ENCODE data around the gene CHL1.

CHL1 gene

DNA sequence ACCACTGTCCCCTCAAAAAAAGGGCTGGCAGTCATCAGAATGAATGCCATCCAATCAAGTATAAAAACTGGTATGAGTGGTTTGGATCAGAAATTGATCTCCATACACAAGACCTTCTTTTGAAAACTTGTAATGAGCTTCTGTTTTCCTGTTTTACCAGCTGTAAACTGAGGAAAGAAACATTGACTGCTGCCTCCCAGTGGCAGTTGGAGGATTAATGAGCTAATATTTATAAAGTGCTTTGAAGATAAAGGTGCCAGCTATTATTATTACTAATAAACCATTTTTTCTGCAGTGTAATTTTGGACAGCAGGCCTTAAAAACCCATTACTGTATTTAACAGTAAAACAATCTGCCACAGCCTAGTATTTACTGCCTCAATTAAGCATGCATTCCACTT, 11.4 kb downstream of the CHL1 start:
- no peak for DNase-seq
- intact Hi-C loops (cut with DNase I): no loop called here

DNA sequence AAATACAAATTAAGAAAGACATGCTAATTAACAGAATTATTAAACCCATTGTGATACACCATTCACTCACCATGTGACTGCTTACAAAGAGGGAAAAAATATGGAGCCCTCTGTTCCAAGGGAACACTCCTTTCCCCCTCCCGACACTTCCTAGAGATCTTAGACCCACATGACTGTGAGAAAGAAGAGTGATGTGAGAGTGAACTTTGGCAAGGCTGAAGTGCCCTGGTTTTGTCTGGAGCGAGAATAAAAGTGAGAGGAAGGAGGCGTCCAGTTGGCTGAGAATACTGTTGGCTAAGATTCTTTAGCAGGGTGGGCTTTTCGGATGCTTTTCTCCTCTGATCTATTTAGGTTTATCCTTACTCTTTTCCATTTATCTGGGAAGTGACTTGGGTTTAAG, 14.1 kb downstream of the CHL1 start:
- intact Hi-C loops (cut with DNase I): no loop called here
- DNase-seq: peak in 6 of 42 donors; percentile 5 to 50 (median 28)

DNA sequence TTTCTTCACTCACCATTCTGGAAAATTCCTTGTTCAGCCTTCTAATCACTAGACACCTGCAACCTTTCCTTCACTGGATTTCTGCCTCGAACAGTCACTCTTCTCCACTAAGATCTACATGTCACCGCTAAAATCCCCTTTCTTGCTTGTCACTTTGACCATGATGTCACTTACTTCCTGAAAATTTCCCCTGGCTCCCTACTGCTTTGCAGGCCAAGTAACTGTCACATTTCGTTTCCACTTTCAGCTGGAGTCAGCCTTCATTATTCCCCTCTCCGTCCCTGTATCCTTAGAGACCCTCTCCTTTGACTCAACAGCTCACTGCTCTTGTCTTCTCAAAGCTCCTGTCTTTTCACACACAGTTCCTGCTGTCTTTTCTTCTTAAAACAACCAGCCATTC, 15.9 kb downstream of the CHL1 start:
- DNase-seq: peak in 1 of 42 donors; percentile 17
- intact Hi-C loops (cut with DNase I): no loop called here

DNA sequence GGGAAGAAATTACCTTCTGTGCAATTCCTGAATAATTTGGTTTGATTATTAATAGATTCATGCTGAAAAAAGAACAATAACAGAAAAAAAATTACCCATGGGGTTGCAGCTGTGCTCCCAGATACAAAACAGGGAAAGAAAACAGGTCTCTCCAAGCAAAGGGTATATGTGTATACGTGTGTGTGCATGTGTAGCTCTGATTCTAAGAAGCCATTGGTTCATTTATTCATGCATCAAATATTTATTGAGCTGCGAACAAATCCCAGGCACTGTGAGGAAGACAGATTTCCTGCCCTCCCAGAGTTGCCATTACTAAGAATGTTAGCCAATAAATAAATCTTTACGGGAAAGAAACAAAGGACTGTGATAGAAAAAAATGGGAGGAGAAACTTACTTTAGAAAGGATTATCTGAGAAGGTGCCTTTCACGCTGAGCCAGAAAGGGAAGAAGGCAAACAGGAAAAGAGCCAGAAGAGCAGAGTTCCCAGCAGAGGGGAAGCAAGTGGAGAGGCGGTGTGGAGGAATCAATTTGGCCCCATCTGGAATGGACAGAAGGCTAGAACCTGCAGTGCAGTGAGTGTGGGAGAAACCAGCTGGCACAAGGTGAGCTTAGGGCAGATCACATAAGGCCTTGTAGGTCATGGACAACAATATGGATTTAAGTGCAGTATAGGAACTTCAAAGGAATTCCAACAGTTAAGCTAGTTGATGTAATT, 20.7 kb downstream of the CHL1 start:
- no peak for DNase-seq
- intact Hi-C loops (cut with DNase I): no loop called here

DNA sequence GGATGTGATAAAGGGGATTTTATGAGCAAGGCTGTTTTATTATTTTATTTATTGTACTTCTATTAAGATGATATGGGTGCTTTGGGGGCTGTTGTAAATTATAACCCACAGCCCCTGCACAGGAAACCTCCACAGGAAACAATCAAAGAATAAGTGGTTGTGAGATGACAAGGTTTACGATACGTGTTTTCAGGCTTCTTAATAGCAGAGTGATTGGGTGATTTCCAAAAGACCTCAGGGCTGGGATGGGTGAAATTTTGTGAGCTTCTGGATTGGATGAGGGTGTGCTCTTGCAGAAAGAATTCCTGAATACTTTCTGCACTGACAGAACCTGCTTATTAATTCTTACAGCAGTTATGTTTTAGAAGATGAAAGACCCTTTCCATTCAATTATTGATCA, 21.4 kb downstream of the CHL1 start:
- intact Hi-C loops (cut with DNase I): no loop called here
- DNase-seq: no peak

DNA sequence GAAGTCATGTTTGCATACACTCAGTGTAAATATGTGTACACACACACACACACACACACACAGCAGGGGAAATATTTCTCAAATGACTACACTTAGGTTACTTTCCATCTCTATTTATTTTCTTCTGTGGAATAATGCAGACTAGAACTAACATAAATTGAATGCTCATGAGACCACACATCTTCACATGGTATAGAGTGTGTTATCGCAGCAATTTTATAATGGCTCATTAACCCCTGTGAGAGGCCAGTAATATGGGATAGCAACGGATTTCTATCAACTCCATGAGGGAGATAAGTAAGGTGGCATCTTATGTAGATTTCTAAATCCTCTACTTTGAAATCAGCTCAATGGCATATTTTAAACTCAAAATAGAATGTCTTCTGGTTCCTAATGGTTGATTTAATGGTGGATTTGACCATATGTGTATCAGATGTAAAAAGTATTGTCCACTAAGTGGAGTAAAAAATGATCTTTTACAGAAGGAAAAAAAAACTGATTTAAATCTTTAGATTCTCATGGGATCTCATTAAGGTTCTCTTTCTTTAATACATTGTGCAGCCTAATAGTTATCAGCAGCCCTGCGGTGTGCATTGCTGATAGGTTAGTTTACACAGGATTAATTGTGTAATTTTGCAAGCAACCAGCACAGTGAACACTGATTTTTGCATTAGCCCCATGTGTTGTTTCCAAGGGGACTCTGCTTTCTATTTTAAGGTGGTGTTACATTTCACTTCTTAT, 32.0 kb downstream of the CHL1 start:
- no peak for DNase-seq
- intact Hi-C loops (cut with DNase I): no loop called here

DNA sequence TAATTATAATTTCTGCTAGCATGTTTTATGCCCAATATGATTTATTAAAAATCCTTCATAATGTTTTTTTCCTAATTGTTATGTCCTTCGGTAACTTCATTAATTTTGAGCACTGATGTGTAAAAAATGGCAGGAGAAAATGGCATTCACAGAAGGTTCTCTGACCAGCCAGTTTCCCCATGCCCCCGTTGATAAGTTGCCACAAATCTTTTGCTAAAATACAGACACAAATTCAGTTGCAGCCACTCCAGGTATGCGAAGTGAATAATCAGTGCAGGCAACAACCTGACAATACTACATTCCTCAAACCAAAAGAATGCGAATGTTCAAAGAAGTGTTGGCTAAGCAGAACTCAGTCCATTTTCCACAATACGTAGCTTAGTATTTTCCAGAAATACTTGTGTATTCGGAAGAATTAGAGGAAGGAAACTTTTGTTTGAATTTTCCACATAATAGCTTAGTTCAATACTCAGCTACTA, 32.7 kb downstream of the CHL1 start:
- intact Hi-C loops (cut with DNase I): no loop called here
- no peak for DNase-seq

DNA sequence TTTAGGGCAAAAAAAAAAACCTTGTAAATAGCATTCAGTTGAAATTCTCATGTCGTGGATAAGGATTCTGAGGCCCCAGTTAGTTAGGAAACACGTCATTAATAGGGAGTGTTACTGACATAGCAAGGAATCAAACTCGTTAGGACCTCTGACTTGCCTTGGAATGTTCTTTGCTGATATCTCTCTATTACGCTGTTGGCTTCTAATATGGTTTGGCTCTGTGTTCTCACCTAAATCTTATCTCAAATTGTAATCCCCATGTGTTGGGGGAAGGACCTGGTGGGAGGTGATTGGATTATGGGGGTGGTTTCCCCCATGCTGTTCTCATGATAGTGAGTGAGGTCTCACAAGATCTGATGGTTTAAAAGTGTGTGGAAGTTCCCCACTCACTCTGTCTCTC, 40.3 kb downstream of the CHL1 start:
- no peak for DNase-seq
- intact Hi-C loops (cut with DNase I): no loop called here

DNA sequence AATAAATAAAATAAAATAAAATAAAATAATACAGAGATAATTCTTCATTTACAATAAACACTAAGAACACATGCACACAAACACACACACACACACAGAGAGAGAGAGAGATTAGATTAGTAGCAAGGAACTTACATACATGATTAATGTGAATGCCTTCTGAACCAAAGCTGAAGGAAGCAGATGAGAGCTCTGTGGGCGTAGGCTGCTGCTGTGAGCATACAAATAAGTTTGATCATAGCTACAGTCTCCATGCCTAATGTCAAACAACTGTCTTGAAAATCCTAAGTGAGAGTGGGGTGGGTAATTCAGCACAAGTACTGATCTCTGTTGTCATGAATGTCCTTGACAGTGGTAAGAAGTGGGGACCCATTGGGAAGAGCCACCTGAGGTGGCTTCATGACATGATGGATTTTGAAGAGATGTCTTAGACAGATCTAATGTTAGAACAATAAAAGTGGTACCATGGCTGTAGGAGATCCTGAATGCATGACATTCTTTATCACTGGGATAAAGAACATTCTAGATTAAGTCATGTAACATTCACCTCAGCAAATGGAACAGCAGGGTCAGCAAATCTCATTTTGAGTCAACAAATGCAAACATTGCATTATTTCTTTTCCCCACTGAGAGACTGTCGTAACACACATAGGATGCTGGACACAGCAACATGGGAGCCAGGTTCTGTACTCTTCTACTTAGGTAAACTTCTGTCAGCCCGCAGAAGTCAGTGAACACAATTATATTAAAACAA, 46.2 kb downstream of the CHL1 start:
- intact Hi-C loops (cut with DNase I): no loop called here

DNA sequence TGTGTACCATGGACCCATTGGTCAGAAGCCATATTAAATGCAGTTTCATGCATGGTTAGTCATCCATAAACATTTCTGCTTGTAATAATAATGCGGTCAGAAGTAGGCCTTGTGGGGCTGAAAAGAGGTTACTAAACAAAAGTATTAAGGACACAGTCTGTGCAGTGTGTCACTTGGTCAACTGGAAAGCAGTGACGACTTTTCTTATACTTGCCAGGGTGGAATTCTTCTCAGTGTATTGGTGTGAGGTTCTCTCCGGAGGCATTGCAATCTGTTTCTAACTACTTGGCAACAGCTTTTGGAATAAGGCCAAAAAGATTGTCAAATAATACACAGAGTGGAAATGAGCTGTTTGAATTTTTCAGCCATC, 46.8 kb downstream of the CHL1 start:
- no peak for DNase-seq
- intact Hi-C loops (cut with DNase I): no loop called here

More for the DNA sequence above, 46.2 kb downstream of the CHL1 start:
- DNase-seq: peak in 7 of 42 donors; percentile 10 to 49 (median 25)

DNA sequence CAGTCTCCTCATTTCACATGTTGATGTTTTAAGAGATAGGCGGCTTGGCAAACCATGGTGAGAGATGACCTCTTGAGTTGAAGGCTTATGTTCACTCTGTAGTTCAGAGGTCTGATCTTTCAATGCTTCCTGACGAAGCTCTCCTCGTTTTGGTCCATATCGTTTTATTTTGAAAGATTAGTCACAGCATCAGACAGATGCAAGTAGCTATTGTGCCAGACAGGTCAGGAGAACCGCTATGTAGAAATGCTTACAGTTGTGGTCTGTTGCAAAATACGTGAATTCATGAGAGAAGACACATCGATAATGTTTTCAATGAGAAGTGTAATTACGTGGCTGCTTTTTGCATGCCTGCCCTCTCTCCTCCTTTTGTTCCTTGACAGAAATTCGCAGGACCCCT, 47.5 kb downstream of the CHL1 start:
- intact Hi-C loops (cut with DNase I): no loop called here
- no peak for DNase-seq

DNA sequence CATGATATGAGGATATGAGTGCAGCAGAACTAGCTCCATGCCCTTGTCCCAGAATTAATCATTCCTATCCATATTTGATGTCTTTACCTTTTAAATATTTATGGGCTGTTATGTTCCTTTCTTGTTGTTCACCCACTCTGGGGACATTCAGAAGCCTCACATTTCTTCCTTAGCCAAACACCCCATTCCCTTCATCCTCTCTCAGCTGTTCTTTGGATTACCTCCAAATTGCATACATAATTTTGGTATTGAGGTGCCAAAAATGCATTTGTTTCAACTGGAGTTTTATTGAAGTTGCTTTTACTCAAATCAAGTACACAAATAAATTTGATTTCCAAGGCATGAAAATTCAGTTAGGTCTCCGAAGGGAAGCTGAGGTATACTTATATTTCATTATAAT, 51.4 kb downstream of the CHL1 start:
- no peak for DNase-seq
- intact Hi-C loops (cut with DNase I): no loop called here

DNA sequence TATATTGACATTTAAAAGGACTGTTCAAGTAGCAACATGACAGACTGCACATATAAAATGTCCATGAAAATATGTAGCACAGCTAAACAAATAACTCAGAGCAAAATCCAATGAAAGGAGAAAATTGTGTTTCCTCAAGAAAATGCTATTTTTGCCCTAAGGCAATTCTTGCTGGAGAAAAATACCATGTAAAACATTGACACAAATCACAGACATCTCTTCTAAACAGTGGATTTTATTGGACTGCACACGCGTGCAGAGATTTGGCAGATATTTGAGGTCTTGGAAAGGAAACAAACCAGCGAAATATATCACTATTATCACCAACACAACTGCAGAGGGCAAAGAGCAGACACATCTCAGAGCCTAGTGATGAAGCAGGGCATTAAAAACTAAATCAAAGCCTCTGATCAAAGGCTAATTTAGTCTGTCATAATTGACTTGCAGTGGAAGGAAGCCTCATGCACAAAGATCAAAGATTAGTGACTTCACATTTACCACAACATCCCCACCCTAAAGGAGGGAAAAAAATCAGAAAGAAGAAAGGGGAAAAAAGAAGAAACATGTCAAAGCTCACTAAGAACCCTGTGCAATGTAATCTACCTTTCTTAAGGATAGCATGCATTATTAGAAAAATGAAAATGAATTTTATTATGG, 52.4 kb downstream of the CHL1 start:
- intact Hi-C loops (cut with DNase I): no loop called here
- DNase-seq: no peak

DNA sequence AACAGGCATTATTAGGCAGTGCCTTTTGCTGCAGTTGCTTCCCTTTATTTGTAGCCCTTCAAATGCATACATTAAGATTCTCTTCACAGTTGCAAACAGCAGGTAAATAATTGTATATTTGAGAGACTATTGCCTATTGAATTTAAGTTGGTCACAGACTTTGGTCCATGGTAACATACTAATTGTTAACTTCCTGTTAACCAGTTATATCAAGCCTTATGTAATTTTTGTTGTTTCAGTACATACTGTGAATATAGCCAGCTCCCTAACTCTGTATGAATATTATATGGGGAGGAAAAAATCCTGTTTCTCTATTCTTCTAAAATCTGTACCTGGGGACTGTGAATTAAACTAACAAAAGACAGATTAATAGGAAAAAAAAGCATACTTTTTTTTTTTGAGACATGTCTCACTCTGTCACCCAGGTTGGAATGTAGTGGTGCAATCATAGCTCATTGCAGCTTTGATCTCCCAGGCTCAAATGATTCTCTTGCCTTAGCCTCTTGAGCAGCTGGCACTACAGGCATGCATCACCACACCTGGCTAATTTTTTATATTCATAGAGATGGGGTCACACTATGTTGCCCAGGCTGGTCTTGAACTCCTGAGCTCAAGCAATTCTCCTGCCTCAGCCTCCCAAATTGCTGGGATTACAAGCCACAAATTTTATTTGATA, 53.2 kb downstream of the CHL1 start:
- DNase-seq: no peak
- intact Hi-C loops (cut with DNase I): no loop called here

DNA sequence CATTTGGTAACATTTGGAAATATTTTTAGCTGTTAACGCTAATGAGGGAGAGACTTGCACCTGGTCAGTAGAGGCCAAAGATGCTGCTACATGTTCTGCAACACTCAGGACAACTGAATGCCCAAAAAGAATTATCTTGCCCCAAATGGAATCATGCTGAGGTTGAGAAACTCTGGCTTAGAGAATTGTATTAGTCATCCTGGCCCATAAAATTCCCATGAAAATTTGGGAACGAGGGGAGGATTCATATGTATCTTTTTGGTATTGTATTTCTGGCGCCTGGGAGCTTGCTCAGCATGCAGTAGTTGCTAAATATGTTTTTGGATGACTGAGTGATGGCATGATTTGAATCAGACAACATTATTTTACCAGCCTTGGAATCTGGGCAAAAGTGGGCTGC, 59.9 kb downstream of the CHL1 start:
- intact Hi-C loops (cut with DNase I): no loop called here
- no peak for DNase-seq

DNA sequence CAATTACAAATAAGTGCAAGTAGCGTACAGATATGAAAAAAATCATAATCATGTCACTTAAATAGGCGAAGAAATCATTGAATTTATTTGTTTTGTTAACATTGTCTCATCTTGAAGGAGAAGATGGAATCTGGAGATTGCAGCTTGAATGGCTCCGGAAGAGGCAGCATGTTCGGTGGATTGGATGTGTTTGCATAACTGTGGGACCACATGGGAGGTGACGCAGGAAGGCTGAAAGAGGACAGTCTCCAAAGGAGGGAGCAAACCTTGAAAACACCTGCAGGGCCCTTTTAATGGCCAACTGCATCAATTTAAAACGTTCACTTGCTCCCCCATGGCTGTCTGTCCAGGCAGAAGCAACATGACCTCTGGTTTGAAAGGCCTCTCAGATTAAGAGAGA, 61.3 kb downstream of the CHL1 start:
- no peak for DNase-seq
- intact Hi-C loops (cut with DNase I): no loop called here

DNA sequence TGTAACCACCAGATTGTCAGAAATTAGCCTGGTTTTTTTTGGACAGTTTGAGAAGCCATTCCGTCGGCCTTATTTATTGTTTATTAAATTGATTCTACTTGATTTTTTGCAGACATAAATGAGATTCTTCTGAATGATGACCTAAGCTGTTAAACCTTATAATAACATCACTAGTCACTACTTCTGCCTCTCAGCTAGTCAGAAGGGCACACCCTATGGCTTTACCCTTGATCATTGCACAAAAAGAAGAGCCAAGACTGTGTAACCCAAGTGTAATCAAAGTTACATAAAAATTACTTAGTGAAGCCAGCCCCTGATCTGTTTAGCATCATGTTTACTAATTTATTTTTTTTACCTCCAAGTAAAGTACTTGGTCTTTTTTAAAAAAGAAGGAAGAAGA, 64.3 kb downstream of the CHL1 start:
- intact Hi-C loops (cut with DNase I): no loop called here
- DNase-seq: no peak

DNA sequence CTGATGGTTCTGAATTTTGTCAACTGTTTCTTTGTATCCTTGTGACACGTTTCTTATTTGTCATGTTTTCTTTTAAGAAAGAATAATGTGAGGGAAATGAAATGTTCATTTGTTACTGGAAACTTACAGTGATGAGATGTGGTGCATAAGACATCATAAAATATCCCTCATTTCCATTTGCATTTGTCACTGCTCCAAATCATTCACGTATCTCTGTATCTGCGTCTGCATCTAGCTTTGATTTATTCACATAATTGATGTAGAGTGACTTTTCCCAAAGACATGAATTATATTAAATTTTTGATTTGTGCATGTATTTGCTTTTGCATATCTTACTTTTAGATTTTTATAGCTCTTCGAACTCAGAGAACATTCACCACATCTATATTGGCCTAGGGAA, 66.8 kb downstream of the CHL1 start:
- no peak for DNase-seq
- intact Hi-C loops (cut with DNase I): no loop called here
